GM19238 (cell line): ENCODE measurements around the gene RAD23B.
A peak's percentile ranks its signal among the peaks of the same experiment; 100 is the strongest.
"Not testable (repeated sequence)": the region's sequence is repeated elsewhere in the genome, so short reads cannot be mapped to it uniquely, and the experiment has no call there.

ENCODE experiments used
- DNase-seq: peaks from one replicate; pipeline ENCODE4 v3.0.0; 2011; ENCODE audit warnings: low spot score; ENCODE audit not compliant: insufficient read length

RAD23B gene

DNA sequence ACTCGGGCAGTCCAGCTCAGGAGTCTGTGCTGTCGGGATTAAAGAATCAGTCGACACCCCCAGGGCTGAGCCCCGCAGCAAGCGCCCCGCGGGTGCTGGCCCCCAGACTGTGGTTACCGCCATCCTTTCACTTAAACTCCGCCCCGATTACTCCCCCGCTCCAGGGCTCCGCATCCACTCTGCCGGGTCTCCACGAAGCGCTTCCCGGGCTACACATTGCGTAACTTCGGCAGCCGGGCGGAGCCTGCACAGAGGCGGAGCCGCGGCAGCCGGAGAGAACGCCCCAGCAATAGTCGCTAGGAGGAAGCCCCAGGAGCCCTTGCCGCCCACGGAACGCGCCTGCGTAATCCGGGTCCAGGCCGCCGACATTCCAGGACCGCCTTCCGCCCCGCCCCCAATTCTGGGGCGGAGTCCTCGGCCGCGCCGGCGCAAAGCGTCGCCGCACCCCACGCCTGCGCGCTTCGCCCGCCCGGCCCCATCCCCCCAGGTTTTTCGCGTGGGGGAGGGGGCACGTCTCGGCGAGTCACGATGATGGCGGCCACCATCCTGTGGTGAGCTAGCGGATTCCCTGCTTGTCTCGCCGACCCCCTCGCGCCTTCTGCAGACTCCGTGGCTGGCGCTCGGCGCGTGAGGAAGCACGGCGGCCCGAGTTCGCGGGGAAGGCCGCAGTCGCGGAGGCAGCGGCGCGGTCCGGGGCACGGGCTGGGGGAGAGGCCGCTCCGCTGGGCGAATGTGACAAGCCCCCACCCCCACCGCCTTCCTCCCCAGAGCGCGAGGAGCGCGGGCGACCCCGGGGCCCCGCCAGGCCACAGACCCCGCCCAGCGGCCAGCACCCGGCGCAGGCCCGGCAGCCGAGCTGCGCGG lies at the start of gene RAD23B:
Gene RAD23B, plus strand, starts transcription at position 521 of the 864 bp plus-strand sequence. CDS start 351 bp downstream, outside the sequence.
- peak; percentile 83 for DNase-seq

- no peak for DNase-seq
These were observed 47.2 kb upstream of the RAD23B start for GRCh38 chr9:107235765-107236442.

DNA sequence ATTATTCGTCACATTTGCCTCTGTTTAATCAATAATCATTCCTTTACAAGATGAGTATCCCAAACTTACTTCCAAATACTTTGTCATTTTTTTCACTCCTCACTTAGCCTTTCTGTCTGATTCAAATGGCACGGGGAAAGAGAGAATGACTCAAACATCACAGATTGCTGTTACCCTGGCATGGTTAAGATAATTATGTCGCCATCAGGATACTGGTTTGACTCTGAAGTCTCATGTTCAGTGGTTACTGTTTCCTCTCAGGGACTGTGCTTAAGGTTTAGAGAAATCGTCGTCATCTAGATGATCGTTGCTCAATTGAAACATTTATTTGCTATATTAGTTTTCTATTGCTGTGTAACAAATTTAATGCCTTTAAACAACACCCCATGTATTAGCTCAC lies 45.2 kb upstream of the RAD23B start:
- DNase-seq, result no peak

GRCh38 chr9:107239474-107239873 lies 43.6 kb upstream of the RAD23B start:
- DNase-seq, result no peak

GRCh38 chr9:107240260-107240659 lies 42.8 kb upstream of the RAD23B start:
- DNase-seq, result no peak

GRCh38 chr9:107242073-107243030 lies 40.7 kb upstream of the RAD23B start:
- DNase-seq, result no peak

- DNase-seq, result no peak
These were observed 39.3 kb upstream of the RAD23B start for GRCh38 chr9:107243742-107244141.

GRCh38 chr9:107246259-107247254 lies 36.5 kb upstream of the RAD23B start:
- no peak for DNase-seq

DNA sequence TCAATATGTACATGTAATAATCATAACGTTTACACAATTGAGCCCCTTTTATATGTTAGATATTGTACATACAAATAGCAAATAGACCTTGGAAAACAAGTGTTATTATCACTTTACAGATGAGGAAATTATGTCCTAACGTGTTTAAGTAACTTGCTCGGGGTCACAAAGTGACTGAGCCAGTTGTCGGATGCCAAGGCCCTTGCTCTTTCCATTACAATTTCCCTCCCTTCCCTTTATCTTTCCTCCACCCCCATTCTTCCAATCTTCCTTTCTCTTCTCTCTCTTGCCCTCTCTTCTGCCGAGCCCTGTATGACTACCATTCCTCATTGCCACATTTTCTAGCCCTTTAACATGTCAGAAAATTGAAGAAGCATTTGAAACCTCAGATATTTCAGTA lies 34.4 kb upstream of the RAD23B start:
- DNase-seq, result no peak

DNA sequence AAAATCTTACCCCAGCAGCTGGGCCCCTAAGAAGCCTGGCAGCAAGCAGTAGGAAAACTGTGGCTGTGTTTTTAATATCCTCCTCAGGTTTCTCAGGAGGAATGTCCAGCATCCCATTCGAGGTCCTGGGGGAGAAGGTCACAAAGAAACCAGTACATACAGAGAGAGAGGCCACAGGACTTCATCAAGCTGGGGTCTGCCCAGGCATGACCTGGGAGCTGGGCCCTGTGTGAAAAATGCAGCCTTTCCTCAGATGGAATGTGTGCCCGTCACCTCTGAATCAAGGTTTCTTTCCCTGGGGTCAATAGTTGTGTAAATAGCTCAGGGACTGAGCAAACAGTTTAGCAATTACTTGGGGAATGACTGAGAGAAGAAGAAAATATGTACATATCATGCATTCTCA lies 33.9 kb upstream of the RAD23B start:
- DNase-seq, result no peak

- no peak for DNase-seq
These were observed 33.3 kb upstream of the RAD23B start for GRCh38 chr9:107249665-107250285.

- no peak for DNase-seq
These were observed 31.2 kb upstream of the RAD23B start for GRCh38 chr9:107251756-107252322.

GRCh38 chr9:107258919-107259318 lies 24.2 kb upstream of the RAD23B start:
- DNase-seq, result no peak

DNA sequence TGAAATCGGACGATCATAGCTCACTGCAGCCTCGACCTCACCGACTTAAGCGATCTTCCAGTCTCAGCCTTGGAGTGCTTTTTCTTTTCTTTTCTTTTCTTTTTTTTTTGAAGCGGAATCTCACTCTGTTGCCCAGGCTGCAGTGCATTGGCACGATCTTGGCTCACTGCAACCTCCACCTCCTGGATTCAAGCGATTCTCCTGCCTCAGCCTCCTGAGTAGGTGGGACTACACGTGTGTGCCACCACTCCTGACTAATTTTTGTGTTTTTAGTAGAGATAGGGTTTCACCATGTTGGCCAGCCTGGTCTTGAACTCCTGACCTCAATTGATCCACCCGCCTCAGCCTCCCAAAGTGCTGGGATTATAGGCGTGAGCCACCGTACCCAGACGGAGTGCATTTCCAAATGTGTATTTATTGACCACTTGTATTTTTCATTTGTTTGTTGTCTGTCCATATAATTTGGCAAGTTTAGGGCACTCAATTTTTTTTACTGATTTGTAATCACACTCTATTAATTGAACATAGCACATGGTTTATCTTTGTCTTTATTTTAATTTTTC lies 23.2 kb upstream of the RAD23B start:
- not testable (repeated sequence) for DNase-seq

DNA sequence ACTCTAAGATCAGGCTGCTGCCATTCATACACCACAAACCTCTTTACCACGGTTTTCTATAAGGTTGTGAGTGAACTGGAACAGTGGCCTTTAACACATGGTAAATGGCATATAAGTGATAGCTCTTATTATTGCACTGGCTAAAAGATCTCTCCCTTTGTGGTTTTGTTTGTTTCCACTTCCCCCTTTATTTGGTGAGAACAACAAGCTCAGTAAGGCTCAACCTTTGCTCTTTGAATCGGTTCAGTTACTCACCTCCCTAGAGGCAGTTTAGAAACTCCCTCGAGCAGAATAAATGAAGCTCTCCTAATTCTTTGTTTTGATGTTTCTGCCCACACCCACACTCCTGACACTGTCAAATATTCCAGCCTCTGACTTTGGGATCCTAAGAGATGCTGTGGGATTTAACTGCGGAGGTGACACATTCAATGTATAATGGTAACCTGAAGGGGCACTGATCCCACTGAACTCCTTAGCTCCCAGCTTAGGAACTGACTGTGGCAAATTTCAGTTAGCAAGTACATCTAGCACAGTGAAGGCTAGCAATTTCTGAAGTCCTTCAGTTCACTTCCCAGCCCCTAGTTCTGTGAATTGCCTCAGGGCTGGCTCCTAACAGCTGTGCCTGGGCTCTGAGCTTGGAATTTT lies 22.5 kb upstream of the RAD23B start:
- DNase-seq, result peak; percentile 52

DNA sequence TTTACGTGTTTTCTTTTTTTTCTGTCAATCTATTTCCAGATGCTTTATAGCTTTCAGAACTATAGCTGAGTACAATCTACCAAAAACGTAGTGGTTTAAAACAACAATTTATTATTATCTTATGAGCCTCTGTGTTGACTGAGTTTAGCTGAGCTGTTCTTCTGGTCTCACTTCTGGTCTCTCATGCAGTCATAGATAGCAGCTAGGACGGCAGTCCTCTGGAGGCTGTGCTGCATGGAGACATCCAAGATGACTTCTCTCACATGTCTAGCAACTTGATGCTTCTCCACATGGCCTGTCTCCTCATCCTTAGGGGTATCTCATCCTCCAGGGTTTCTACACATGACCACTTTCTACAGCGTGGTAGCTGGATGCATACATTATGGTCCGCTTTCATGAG lies 22.0 kb upstream of the RAD23B start:
- DNase-seq, result no peak

- DNase-seq, result no peak
These were observed 19.8 kb upstream of the RAD23B start for GRCh38 chr9:107263289-107263688.

- no peak for DNase-seq
These were observed 16.3 kb upstream of the RAD23B start for GRCh38 chr9:107266624-107267368.
